Lung (tissue), 12 donors: ENCODE data around the gene ZNF778. TPM values are rescaled to one million over a fixed set of nuclear protein-coding genes. Genes with fewer than 3 reads are reported as not detected.

ENCODE experiments used
- ATAC-seq: fragments of 200-7000 bp; cut with Tn5 transposase; one replicate; pipeline ENCODE4 v1.9.1; 2020; ENCODE audit warnings: moderate number of reproducible peaks; ENCODE audit not compliant: insufficient read depth, low FRiP score
- DNase-seq, 3 donors: peaks; one replicate each; pipeline ENCODE4 v3.0.0-alpha.2; 2013 to 2017
- H3K27ac ChIP-seq, 2 donors: one replicate each; pipeline ENCODE4 v1.5.1; 2013; ENCODE audit warnings: mild to moderate bottlenecking in 2 of 2, moderate library complexity in 2 of 2, control low read depth in 1 of 2, inconsistent platforms in 1 of 2, low read depth in 1 of 2, low read length in 1 of 2
- H3K27me3 ChIP-seq, 3 donors: one replicate each; pipeline ENCODE4 v1.5.1; 2013; ENCODE audit warnings: low read length in 2 of 3; ENCODE audit not compliant: control insufficient read depth in 3 of 3, insufficient read depth in 3 of 3
- H3K36me3 ChIP-seq, 4 donors: one replicate each; pipeline ENCODE4 v1.5.1; 2013; ENCODE audit warnings: low read length in 4 of 4, mild to moderate bottlenecking in 1 of 4, moderate library complexity in 1 of 4; ENCODE audit not compliant: control insufficient read depth in 4 of 4, insufficient read depth in 4 of 4
- H3K4me1 ChIP-seq, 5 donors: one replicate each; pipeline ENCODE4 v1.5.1; 2013; ENCODE audit warnings: low read length in 5 of 5, mild to moderate bottlenecking in 2 of 5, moderate library complexity in 1 of 5; ENCODE audit not compliant: control insufficient read depth in 5 of 5, insufficient read depth in 5 of 5
- H3K4me3 ChIP-seq: one replicate; pipeline ENCODE4 v1.5.1; 2013; ENCODE audit warnings: mild to moderate bottlenecking, control low read depth, moderate library complexity
- H3K9ac ChIP-seq, 2 donors: one replicate each; pipeline ENCODE4 v1.5.1; 2013; ENCODE audit warnings: low read length in 2 of 2, control low read depth in 1 of 2; ENCODE audit not compliant: insufficient read depth in 1 of 2
- H3K9me3 ChIP-seq, 4 donors: one replicate each; pipeline ENCODE4 v1.5.1; 2013; ENCODE audit warnings: low read length in 3 of 4, mild to moderate bottlenecking in 1 of 4, moderate library complexity in 1 of 4; ENCODE audit not compliant: control insufficient read depth in 4 of 4, insufficient read depth in 3 of 4
- CTCF ChIP-seq: IDR thresholded peaks from 2 replicates; pipeline ENCODE4 v1.5.1; 2012; ENCODE audit warnings: mild to moderate bottlenecking; ENCODE audit errors: control extremely low read depth, extremely low read depth
- WGBS, 2 donors: extraction: QIAGEN DNeasy Blood & Tissue Kit; methylation state at CpG; one replicate each; pipeline ENCODE4 v1.1.7; 2013; 5-methylcytosine and 5-hydroxymethylcytosine counted together
- polyA plus RNA-seq, 2 donors: library from polyadenylated mRNA; stranded (reverse); fragments of 200-250 nt; gene quantifications; one replicate each; pipeline ENCODE4 v1.2.1, GENCODE V29; 2013
- total RNA-seq, 2 donors: library from RNA; depleted of rRNA in 1 of 2; stranded (reverse); fragments of >200 nt in 1 of 2; gene quantifications; one replicate each; pipeline ENCODE4 v1.2.1, GENCODE V29; 2014 to 2021
- donor health status: control.
- donor health status: control.
- donor health status: Bipolar disorder and iron deficiency.
- donor health status: healthy.
- donor health status: DM: yes; HTN: yes; CAD: no.

ZNF778 gene
- total and polyA plus RNA-seq, 4 donors = 2.4 to 13.9 (median 4.6) TPM

- Histone ChIP-seq H3K36me3 (peaks cover 0 to 1% (median 0%) of the 10 kb centered on the region in 4 donors), H3K27me3 (peaks cover 6 to 35% (median 34%) of the 10 kb centered on the region in 3 donors), H3K9ac (no peak overlapping the region), H3K9me3 (peaks cover 0 to 2% (median 0%) of the 10 kb centered on the region in 4 donors), H3K4me1 (peaks cover 0 to 6% (median 0%) of the 10 kb centered on the region in 5 donors), H3K27ac (no peak overlapping the region), H3K4me3 (no peak overlapping the region)
- no peak for TF ChIP-seq CTCF
- ATAC-seq (no peak), DNase-seq (no peak)
- WGBS, 2 donors = 47 to 48% methylated on average over 49 of the region's 49 CpGs
These were observed 14.9 kb upstream of the ZNF778 start for GRCh38 chr16:89202422-89203215.

- no peak for DNase-seq
- H3K4me1 ChIP-seq = peaks cover 0 to 1% (median 0%) of the 10 kb centered on the region in 5 donors
- no peak for TF ChIP-seq CTCF
- no peak for ATAC-seq
- no peak overlapping the region for H3K4me3 ChIP-seq
- peaks cover 0 to 17% (median 11%) of the 10 kb centered on the region in 3 donors for H3K27me3 ChIP-seq
- no peak overlapping the region for H3K27ac ChIP-seq
- peaks cover 0 to 3% (median 0%) of the 10 kb centered on the region in 4 donors for H3K36me3 ChIP-seq
- 94 to 98% methylated on average over 4 of the region's 4 CpGs for WGBS, 2 donors
- H3K9ac ChIP-seq = no peak overlapping the region
- H3K9me3 ChIP-seq = no peaks in the 10 kb centered on the region
These were observed 9.5 kb upstream of the ZNF778 start for GRCh38 chr16:89207993-89208392.

GRCh38 chr16:89209522-89210044 lies 7.9 kb upstream of the ZNF778 start:
- WGBS, 2 donors = 74 to 79% methylated on average over 15 of the region's 15 CpGs
- Histone ChIP-seq H3K27ac (no peak overlapping the region), H3K4me3 (no peak overlapping the region), H3K27me3 (peaks cover 0 to 1% (median 0%) of the 10 kb centered on the region in 3 donors), H3K36me3 (peaks cover 0 to 3% (median 0%) of the 10 kb centered on the region in 4 donors), H3K9me3 (no peaks in the 10 kb centered on the region), H3K9ac (no peak overlapping the region), H3K4me1 (peaks cover 0 to 1% (median 0%) of the 10 kb centered on the region in 5 donors)
- no peak for TF ChIP-seq CTCF
- no peak for ATAC-seq
- DNase-seq = no peak
